ENCODE measurements around the gene UCN3. TPM values are rescaled to one million over a fixed set of nuclear protein-coding genes. Genes with fewer than 3 reads are reported as not detected.

Gene UCN3, protein sequence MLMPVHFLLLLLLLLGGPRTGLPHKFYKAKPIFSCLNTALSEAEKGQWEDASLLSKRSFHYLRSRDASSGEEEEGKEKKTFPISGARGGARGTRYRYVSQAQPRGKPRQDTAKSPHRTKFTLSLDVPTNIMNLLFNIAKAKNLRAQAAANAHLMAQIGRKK
- not detected in 2 replicates for total RNA-seq

DNA sequence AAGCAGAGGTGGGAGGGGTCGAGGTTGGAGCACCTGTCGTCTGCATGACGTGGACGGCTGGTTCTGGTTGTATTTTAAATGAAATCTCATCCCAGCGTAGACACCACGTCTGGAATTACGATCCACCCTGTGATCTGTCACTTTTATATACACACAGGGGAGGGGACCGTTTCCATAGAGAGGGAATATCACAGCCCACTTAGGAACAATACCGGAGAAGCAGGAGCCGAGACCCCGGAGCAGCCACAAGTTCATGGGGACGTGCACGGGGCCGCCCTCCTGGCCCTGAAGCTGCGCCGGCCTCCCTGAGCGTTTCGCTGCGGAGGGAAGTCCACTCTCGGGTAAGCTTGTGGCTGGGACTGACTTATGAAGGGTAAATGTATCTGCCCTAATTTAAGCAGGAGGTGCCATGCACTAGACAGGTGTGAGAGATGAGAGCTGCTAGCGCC, at the start of gene UCN3:
UCN3 (plus strand) TSS at position 77 of the 449 bp plus-strand sequence. CDS start 8,755 bp downstream, outside the sequence.

DNA sequence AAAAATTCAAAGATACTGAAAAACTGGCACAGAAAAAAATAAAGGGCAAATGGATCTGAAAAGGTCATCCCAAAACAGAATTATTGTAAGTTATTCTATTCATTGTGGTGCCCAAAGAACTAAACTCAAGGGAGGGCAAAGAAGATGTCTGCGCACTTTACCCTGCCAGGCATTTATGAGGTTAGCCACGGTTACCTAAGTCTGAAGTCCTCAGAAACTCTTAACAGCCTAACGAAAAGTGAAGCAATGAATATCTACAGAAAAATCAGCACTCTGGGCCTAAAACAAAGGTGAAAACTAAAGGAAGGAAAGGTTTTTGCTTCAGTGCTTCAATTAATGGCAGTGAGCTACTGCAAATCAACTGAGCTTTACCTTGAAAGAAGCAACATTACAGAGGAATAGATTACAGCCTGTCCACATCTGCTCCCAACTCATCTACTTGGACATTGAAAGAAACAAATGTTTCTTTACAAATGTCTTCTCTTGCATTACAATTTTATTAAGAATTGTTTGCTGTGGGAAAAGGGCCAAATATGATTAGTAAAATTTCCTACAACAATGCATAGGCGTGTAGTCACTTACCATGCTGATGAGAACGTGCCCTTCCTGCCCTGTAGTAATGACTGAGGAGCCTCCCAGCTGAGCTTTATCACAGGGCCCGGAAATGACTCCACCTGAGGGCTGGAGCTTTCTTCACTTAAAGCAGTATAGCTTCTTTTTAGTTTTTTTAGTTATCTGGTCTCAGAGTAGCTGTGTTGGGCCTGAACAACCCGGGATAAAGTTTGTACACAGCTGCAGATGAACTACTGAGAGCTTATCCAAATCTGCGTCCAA, 39.7 kb downstream of the UCN3 start, which contains the start of gene TUBAL3:
TUBAL3 (minus strand) TSS at position 621 of the 834 bp plus-strand sequence; CDS start at position 585, 36 bp downstream.

DNA sequence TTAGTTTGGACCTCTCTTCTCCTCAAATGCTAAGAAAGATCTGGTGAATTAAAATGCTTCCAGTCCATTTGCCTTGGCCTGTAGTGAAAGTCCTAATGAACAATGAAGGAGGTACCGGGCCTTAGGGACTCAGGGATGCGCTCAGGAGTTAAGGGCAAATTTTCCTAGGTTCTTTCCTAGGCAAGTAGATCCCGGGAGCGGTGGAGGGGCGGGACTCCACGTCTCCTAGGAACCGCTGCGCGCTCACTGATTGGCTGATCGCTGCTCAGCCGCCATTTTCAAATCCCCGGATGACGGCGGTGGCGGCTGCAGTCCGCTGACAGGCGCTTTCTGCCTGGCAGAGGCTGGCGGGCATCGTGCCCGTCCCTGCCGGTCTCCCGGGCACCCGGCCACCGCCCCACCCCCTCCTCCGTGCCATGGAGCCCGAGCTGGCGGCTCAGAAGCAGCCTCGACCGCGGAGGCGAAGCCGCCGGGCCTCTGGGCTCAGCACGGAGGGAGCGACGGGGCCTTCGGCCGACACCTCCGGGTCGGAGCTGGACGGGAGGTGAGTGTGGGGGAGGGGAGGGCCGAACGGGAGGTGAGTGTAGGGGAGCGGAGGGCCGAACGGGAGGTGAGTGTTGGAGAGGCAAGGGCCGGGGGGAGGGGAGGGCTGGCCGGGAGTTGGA, 47.6 kb downstream of the UCN3 start, which contains the start of gene NET1:
NET1 (plus strand) TSS at position 281 of the 665 bp plus-strand sequence; CDS start at position 417, 136 bp downstream.

Other genes starting within 250 kb of the UCN3 start
- not detected in 2 replicates for gene AKR1C8, start 179.8 kb upstream of the UCN3 start, total RNA-seq
- not detected in 2 replicates for gene AKR1C4, start 168.1 kb upstream of the UCN3 start, total RNA-seq
- not detected in 2 replicates for gene TUBAL3, start 39.9 kb downstream of the UCN3 start, total RNA-seq
- gene NET1, start 47.6 kb downstream of the UCN3 start, total RNA-seq, result 42.8 and 44.8 TPM in 2 replicates
- gene CALML5, start 134.6 kb downstream of the UCN3 start, total RNA-seq, result not detected in 2 replicates
- not detected in 2 replicates for gene CALML3, start 160.0 kb downstream of the UCN3 start, total RNA-seq

All from placental epithelial cell (primary cell).